GM12873 (cell line): ENCODE results near the gene COPG2.

Source experiments
- TF ChIP-seq, protein P1 (sequence below): IDR thresholded peaks from 2 replicates; pipeline ENCODE4 v1.5.1; 2012; ENCODE audit warnings: low read depth, mild to moderate bottlenecking, moderate library complexity, low read length, control low read depth; ENCODE audit not compliant: insufficient read depth; ENCODE audit errors: missing control alignments

Gene COPG2

DNA sequence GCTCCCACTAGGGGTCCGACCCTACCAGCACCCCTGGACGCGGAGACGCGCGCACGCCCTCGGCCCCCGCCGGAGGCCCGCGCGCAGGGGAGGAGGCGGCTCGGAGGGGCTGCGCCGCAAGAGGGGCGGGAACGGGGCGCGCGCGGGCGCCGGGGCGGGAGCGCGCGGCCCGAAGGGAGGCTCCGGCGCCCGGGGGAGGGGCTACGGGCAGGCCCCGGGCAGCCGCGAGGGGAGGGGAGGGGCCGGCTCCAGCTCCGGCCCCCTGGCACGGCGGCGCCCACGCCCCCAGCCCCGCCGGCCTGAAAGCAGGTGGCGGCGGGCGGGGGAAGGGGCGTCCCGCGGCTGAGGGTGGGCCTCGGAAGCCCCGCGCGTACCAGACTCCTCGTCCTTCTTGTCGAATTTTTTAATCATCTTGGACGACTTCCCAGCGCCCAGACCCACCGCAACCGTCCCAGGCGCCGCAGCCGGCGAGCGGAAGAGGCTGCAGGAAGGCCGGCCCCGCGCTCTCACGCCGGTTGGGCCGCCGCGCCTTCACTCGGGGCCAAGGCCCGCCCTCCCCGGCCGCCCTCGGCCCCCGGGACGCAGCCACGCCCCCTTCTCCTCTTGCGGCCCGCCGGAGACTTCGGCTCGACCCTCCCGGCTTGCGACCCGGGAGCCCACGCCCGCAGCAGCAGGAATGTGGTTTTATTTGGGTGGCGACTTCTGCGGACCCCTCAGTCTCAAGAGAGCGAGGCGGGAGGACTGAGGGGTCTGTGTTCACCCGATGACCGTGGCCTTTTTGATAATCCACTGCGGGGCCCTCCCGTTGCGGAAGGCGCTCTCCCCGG is at the start of gene COPG2:
TSS of gene COPG2 (minus strand) at position 491 of the 827 bp plus-strand sequence. CDS start at position 411, 80 bp downstream.
- TF ChIP-seq, protein P1, sequence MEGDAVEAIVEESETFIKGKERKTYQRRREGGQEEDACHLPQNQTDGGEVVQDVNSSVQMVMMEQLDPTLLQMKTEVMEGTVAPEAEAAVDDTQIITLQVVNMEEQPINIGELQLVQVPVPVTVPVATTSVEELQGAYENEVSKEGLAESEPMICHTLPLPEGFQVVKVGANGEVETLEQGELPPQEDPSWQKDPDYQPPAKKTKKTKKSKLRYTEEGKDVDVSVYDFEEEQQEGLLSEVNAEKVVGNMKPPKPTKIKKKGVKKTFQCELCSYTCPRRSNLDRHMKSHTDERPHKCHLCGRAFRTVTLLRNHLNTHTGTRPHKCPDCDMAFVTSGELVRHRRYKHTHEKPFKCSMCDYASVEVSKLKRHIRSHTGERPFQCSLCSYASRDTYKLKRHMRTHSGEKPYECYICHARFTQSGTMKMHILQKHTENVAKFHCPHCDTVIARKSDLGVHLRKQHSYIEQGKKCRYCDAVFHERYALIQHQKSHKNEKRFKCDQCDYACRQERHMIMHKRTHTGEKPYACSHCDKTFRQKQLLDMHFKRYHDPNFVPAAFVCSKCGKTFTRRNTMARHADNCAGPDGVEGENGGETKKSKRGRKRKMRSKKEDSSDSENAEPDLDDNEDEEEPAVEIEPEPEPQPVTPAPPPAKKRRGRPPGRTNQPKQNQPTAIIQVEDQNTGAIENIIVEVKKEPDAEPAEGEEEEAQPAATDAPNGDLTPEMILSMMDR, result peak; percentile 2

GRCh38 chr7:130712416-130712815 is 43.9 kb upstream of the COPG2 start:
- TF ChIP-seq, protein P1, result no peak

GRCh38 chr7:130708766-130709165 is 40.2 kb upstream of the COPG2 start:
- TF ChIP-seq, protein P1, result no peak

GRCh38 chr7:130708001-130708400 is 39.5 kb upstream of the COPG2 start:
- TF ChIP-seq, protein P1, result no peak

GRCh38 chr7:130703851-130704250 is 35.3 kb upstream of the COPG2 start:
- TF ChIP-seq, protein P1, result no peak

DNA sequence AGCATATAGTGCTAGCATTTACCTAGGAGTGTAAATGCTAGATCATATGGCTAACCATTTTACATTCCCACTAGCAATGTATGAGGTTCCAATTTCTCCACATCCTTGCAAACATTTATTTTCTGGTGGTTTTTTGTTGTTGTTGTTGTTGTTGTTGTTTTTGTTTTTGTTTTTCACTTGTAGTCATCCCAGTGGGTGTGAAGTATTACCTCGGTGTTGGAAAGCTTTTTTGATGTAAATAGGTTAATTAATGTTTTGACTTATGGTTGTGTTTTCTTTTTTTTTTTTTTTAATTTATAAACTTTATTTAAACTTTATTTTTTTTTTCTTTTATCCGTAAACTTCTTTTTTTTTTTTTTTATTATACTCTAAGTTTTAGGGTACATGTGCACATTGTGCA is 33.1 kb upstream of the COPG2 start:
- TF ChIP-seq, protein P1, result no peak

GRCh38 chr7:130700760-130701159 is 32.2 kb upstream of the COPG2 start:
- TF ChIP-seq, protein P1, result no peak
